Right atrium auricular region (tissue), 2 donors: Measurements from ENCODE around the gene KIF24. TPM values are rescaled to one million over a fixed set of nuclear protein-coding genes. Genes with fewer than 3 reads are reported as not detected.
A peak's percentile ranks its signal among the peaks of the same experiment; 100 is the strongest.

Source experiments
- DNase-seq: peaks from one replicate; pipeline ENCODE4 v3.0.0-alpha.2; 2019; ENCODE audit warnings: low spot score
- H3K27ac ChIP-seq, 2 donors: fragments of 200-600 bp; sonication (generic); 1 replicate in 1 of 2; 2 replicates in 1 of 2; pipeline ENCODE4 v1.5.1; 2016 to 2019
- H3K27me3 ChIP-seq, 2 donors: fragments of 200-600 bp; sonication (generic); one replicate each; pipeline versions ENCODE4 v1.5.1 to v1.6.0; 2017 to 2019
- H3K36me3 ChIP-seq: fragments of 200-600 bp; sonication (generic); one replicate; pipeline ENCODE4 v1.5.1; 2016
- H3K4me1 ChIP-seq, 2 donors: fragments of 200-600 bp; sonication (generic); one replicate each; pipeline versions ENCODE4 v1.5.1 to v1.6.0; 2017 to 2019
- H3K4me3 ChIP-seq, 2 donors: fragments of 200-600 bp; sonication (generic); 1 replicate in 1 of 2; 2 replicates in 1 of 2; pipeline ENCODE4 v1.5.1; 2017 to 2019; ENCODE audit warnings: mild to moderate bottlenecking in 1 of 2, moderate library complexity in 1 of 2
- H3K9me3 ChIP-seq, 2 donors: fragments of 200-600 bp; sonication (generic); one replicate each; pipeline ENCODE4 v1.5.1; 2019
- CTCF ChIP-seq, 2 donors: fragments of 200-600 bp; sonication (generic); IDR thresholded peaks; one replicate each; pipeline ENCODE4 v1.5.1; 2019; ENCODE audit warnings: antibody characterized with exemption in 2 of 2
- total RNA-seq, 2 donors: library from RNA; depleted of rRNA; stranded (reverse); fragments of >200 nt; gene quantifications; one replicate each; pipeline ENCODE4 v1.1.0, GENCODE V29; 2016

Gene KIF24
- total RNA-seq, 2 donors from 2014 or later = 0.43 to 0.52 TPM

DNA sequence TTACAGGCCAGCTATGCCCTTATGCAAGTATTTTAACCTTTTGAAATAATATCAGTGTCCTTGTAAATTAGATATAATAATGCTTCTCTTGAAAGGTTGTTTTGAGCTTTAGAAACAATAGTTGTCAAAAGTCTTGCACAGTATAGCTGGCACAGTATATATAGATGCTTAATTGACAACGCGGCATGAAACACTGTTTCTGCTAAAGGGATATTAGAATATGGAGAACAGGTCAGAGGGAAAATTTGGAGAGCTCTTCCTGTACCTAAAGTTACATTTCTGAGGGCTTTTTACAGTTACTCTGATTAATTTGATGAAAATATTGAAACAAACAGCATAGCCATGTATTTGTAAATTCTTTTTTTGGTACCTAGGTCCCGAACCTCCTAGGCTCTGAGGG is 4.8 kb upstream of the KIF24 start:
- Histone ChIP-seq H3K9me3 (no peaks in the 10 kb centered on the region), H3K4me1 (peaks cover 0 to 14% of the 10 kb centered on the region in 2 donors), H3K27me3 (no peaks in the 10 kb centered on the region), H3K27ac (no peak overlapping the region), H3K36me3 (peaks cover 2% of the 10 kb centered on the region), H3K4me3 (no peak overlapping the region)
- TF ChIP-seq CTCF (IDR thresholded peaks at IDR 0.05) = no peak
- DNase-seq = no peak

DNA sequence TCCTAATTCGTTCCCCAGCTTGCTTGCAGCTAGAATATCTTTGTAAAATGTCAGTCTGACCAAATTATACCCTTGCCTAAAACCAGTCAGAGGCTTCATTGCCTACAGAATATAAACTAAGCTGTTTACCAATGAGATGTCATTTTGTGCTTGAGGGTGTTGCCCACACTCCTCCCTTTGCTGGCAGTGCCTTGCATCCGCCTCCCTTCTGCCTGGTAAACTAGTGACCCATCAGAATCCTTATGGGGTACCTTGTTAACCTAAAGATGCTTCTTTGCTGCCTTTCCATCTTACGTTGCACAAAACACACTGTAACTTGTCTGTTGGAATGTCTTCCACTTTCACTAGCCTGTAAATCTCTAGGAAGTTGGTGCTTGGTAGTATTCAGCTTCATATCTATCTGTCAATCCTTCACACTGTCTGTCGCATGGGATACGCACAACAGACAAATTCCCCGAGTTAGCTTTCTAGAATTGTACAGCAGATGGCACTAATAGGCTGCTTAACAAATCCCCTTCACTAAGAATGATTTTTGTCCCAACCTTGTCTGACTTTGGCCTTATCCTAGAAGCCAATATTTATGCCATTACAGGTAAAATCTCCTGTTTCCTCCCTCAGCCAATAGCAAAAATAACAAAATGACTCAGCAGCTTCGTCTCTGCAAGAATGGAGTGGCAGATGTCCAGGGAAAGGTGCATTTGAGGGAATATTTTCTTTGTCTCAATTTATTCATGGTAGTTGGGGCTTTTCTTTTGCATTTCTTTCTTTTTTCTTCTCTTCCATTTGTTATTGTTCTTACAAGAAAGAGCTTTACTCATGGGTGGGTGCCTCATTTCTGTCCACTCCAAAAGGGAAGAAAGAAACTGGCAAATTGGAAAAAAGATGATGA is 3.3 kb upstream of the KIF24 start:
- Histone ChIP-seq H3K4me1 (peaks cover 0 to 20% of the 10 kb centered on the region in 2 donors), H3K36me3 (no peaks in the 10 kb centered on the region), H3K9me3 (no peaks in the 10 kb centered on the region), H3K4me3 (no peak overlapping the region), H3K27me3 (no peaks in the 10 kb centered on the region), H3K27ac (peak overlapping the region in 1 of 2 donors; percentile 48)
- no peak for DNase-seq
- peak; percentile 28 to 70 for TF ChIP-seq CTCF (IDR thresholded peaks at IDR 0.05)

GRCh38 chr9:34331196-34331595 is 2.1 kb upstream of the KIF24 start:
- no peaks in the 10 kb centered on the region for H3K36me3 ChIP-seq
- H3K27me3 ChIP-seq = no peaks in the 10 kb centered on the region
- H3K9me3 ChIP-seq = no peaks in the 10 kb centered on the region
- H3K4me3 ChIP-seq = no peak overlapping the region
- no peak for TF ChIP-seq CTCF (IDR thresholded peaks at IDR 0.05)
- no peak for DNase-seq
- H3K4me1 ChIP-seq = peaks cover 0 to 20% of the 10 kb centered on the region in 2 donors
- H3K27ac ChIP-seq = no peak overlapping the region

- no peak for DNase-seq
- Histone ChIP-seq H3K9me3 (no peaks in the 10 kb centered on the region), H3K27ac (peak overlapping the region; percentile 37 to 65), H3K4me1 (peaks cover 0 to 20% of the 10 kb centered on the region in 2 donors), H3K4me3 (peak overlapping the region; percentile 49 to 79), H3K27me3 (no peaks in the 10 kb centered on the region), H3K36me3 (no peaks in the 10 kb centered on the region)
- TF ChIP-seq CTCF (IDR thresholded peaks at IDR 0.05) = no peak
These were observed 525 bp downstream of the KIF24 start for GRCh38 chr9:34328500-34328986.

GRCh38 chr9:34326690-34327089 is 2.4 kb downstream of the KIF24 start:
- H3K4me1 ChIP-seq = peaks cover 0 to 20% of the 10 kb centered on the region in 2 donors
- no peak for DNase-seq
- H3K27me3 ChIP-seq = no peaks in the 10 kb centered on the region
- H3K9me3 ChIP-seq = no peaks in the 10 kb centered on the region
- no peak for TF ChIP-seq CTCF (IDR thresholded peaks at IDR 0.05)
- H3K27ac ChIP-seq = no peak overlapping the region
- H3K36me3 ChIP-seq = no peaks in the 10 kb centered on the region
- H3K4me3 ChIP-seq = no peak overlapping the region
